Liver (tissue), 3 donors: Measurements from ENCODE around the gene PKP4.

Experiments used
- ATF3 ChIP-seq: IDR thresholded peaks from 2 replicates; pipeline ENCODE4 v1.6.1; 2016; ENCODE audit warnings: antibody characterized with exemption
- CTCF ChIP-seq: fragments of 150-350 bp; IDR thresholded peaks from 2 replicates; pipeline ENCODE4 v1.5.1; 2017; ENCODE audit warnings: improper control_type of control experiment, low read depth, low read length; ENCODE audit not compliant: missing input control
- EGR1 ChIP-seq, 2 donors: IDR thresholded peaks; 2 replicates each; pipeline ENCODE4 v1.6.1; 2016 to 2018; ENCODE audit warnings: antibody characterized with exemption in 2 of 2, low read depth in 2 of 2
- GABPA ChIP-seq, 2 donors: IDR thresholded peaks in 1 of 2; conservative IDR thresholded peaks in 1 of 2; 2 replicates each; pipeline ENCODE4 v1.6.1; 2016; ENCODE audit warnings: antibody characterized with exemption in 2 of 2, mild to moderate bottlenecking in 1 of 2, moderate library complexity in 1 of 2
- JUND ChIP-seq, 2 donors: IDR thresholded peaks; 2 replicates each; pipeline ENCODE4 v1.6.1; 2016; ENCODE audit warnings: antibody characterized with exemption in 2 of 2
- MAX ChIP-seq: IDR thresholded peaks from 2 replicates; pipeline ENCODE4 v1.6.1; 2016; ENCODE audit warnings: antibody characterized with exemption
- NR2F2 ChIP-seq: IDR thresholded peaks from 2 replicates; pipeline ENCODE4 v1.6.1; 2016; ENCODE audit warnings: antibody characterized with exemption
- RAD21 ChIP-seq, 2 donors: IDR thresholded peaks; 2 replicates each; pipeline ENCODE4 v1.6.1; 2016; ENCODE audit warnings: antibody characterized with exemption in 2 of 2, mild to moderate bottlenecking in 2 of 2
- REST ChIP-seq: IDR thresholded peaks from 2 replicates; pipeline ENCODE4 v1.6.1; 2016; ENCODE audit warnings: antibody characterized with exemption, mild to moderate bottlenecking
- RXRA ChIP-seq, 2 donors: IDR thresholded peaks; 2 replicates each; pipeline ENCODE4 v1.6.1; 2017 to 2018; ENCODE audit warnings: antibody characterized with exemption in 2 of 2, mild to moderate bottlenecking in 1 of 2
- SP1 ChIP-seq: IDR thresholded peaks from 2 replicates; pipeline ENCODE4 v1.6.1; 2018; ENCODE audit warnings: antibody characterized with exemption, mild to moderate bottlenecking
- TAF1 ChIP-seq: conservative IDR thresholded peaks from 2 replicates; pipeline ENCODE4 v1.6.1; 2016; ENCODE audit warnings: antibody characterized with exemption, mild to moderate bottlenecking
- YY1 ChIP-seq: IDR thresholded peaks from 2 replicates; pipeline ENCODE4 v1.6.1; 2016; ENCODE audit warnings: antibody characterized with exemption, mild to moderate bottlenecking
- ZBTB33 ChIP-seq: IDR thresholded peaks from 2 replicates; pipeline ENCODE4 v1.6.1; 2016; ENCODE audit warnings: antibody characterized with exemption
- donor health status: healthy.
- donor health status: healthy.

- TF ChIP-seq CTCF (no peak), MAX (no peak), YY1 (no peak), RAD21 (IDR thresholded peaks at IDR 0.05) (no peak), GABPA (IDR thresholded peaks at IDR 0.05 in 1 of 2, conservative IDR thresholded peaks at IDR 0.05 in 1 of 2) (no peak), SP1 (no peak), TAF1 (no peak), NR2F2 (no peak), EGR1 (IDR thresholded peaks at IDR 0.05; ENCODE audit: low read depth in 2 of 2) (no peak), RXRA (IDR thresholded peaks at IDR 0.05) (no peak), JUND (IDR thresholded peaks at IDR 0.05) (no peak), ATF3 (no peak), REST (no peak), ZBTB33 (no peak)
Measured at GRCh38 chr2:158413581-158413980, 43.2 kb upstream of the PKP4 start.
